Measurements from ENCODE around the gene FAM234B. TPM values are rescaled to one million over a fixed set of nuclear protein-coding genes. Genes with fewer than 3 reads are reported as not detected.

Gene FAM234B
- total RNA-seq, 2 experiments from 2014 or later, result 3.0 to 3.2 TPM

DNA sequence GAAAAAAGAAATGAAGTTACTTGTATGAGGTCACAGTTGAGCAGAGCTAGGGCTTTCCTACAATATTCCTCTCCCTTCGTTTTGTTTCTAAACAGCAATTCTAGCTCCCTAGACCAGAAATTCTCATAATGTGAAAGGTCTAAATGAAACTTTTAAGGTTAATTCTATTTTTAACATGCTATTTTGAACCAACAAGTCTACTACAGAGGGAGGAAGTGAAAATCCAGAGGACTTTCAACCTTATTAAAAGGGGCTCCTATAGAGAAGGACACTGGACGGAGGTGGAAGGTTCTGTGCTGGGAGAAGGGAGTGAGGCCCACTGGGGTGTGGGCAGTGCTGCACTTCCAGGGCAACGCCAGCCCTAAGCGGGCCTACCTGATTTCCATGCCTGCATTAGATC lies 45.9 kb downstream of the FAM234B start:
- peaks cover under 1% of the 10 kb centered on the region for H3K36me3 Mint-ChIP-seq (ENCODE audit: low read depth)
- intact Hi-C loops (cut with DNase I, micrococcal nuclease), result loop anchor here in 1 of 2 experiments (10.0 kb wide), 3 partner anchors 275 to 1075 kb away; partner anchors contain the start of genes APOLD1 and DDX47
- CTCF ChIA-PET, result no interaction called here

GRCh38 chr12:13091832-13092231 lies 47.7 kb downstream of the FAM234B start:
- POLR2A ChIA-PET, result no interaction called here
- intact Hi-C loops (cut with DNase I, micrococcal nuclease), result loop anchor here in 1 of 2 experiments (10.0 kb wide), 3 partner anchors 277 to 1073 kb away; partner anchors contain the start of genes APOLD1 and DDX47
- H3K4me1 ChIP-seq (ENCODE audit: insufficient read depth, low read length), result no peaks in the 10 kb centered on the region
- no peak for TF ChIP-seq CTCF (IDR thresholded peaks at IDR 0.05)
- no peaks in the 10 kb centered on the region for H3K9me3 ChIP-seq (ENCODE audit: control insufficient read depth in 1 of 2, insufficient read depth in 1 of 2, low read length in 2 of 2)
- DNase-seq (no peak), ATAC-seq (ENCODE audit: poor library complexity) (no peak)
- Mint-ChIP-seq H3K27me3 (no peaks in the 10 kb centered on the region), H3K4me1 (ENCODE audit: low read depth) (no peaks in the 10 kb centered on the region), H3K36me3 (ENCODE audit: low read depth) (no peaks in the 10 kb centered on the region), H3K27ac (no peak overlapping the region), H3K4me3 (no peak overlapping the region), H3K9me3 (no peaks in the 10 kb centered on the region)
- no peak overlapping the region for H3K4me3 ChIP-seq (ENCODE audit: low read length)
- CTCF ChIA-PET, result no interaction called here
- H3K36me3 ChIP-seq (ENCODE audit: insufficient read depth, low read length), result no peaks in the 10 kb centered on the region
- no peak overlapping the region for H3K27ac ChIP-seq (ENCODE audit: low read depth in 1 of 2, low read length in 2 of 2)
- H3K27me3 ChIP-seq (ENCODE audit: control insufficient read depth in 1 of 2, insufficient read depth in 2 of 2, low read length in 2 of 2), result no peaks in the 10 kb centered on the region

More for the DNA sequence above, 45.9 kb downstream of the FAM234B start:
- H3K4me1 ChIP-seq (ENCODE audit: insufficient read depth, low read length), result no peaks in the 10 kb centered on the region
- ATAC-seq (ENCODE audit: poor library complexity), result no peak
- no peak for DNase-seq
- H3K36me3 ChIP-seq (ENCODE audit: insufficient read depth, low read length), result no peaks in the 10 kb centered on the region
- H3K27ac ChIP-seq (ENCODE audit: low read depth in 1 of 2, low read length in 2 of 2), result no peak overlapping the region
- no peak for TF ChIP-seq CTCF (IDR thresholded peaks at IDR 0.05)
- POLR2A ChIA-PET, result no interaction called here
- Mint-ChIP-seq H3K27me3 (no peaks in the 10 kb centered on the region), H3K4me3 (no peak overlapping the region), H3K4me1 (ENCODE audit: low read depth) (no peaks in the 10 kb centered on the region), H3K9me3 (no peaks in the 10 kb centered on the region), H3K27ac (no peak overlapping the region)
- H3K9me3 ChIP-seq (ENCODE audit: control insufficient read depth in 1 of 2, insufficient read depth in 1 of 2, low read length in 2 of 2), result no peaks in the 10 kb centered on the region
- no peak overlapping the region for H3K4me3 ChIP-seq (ENCODE audit: low read length)
- H3K27me3 ChIP-seq (ENCODE audit: control insufficient read depth in 1 of 2, insufficient read depth in 2 of 2, low read length in 2 of 2), result no peaks in the 10 kb centered on the region

- no peak overlapping the region for H3K4me3 ChIP-seq (ENCODE audit: low read length)
- Mint-ChIP-seq H3K4me3 (no peak overlapping the region), H3K27ac (no peak overlapping the region), H3K9me3 (no peaks in the 10 kb centered on the region), H3K36me3 (ENCODE audit: low read depth) (no peaks in the 10 kb centered on the region), H3K4me1 (ENCODE audit: low read depth) (peaks cover 9% of the 10 kb centered on the region), H3K27me3 (no peaks in the 10 kb centered on the region)
- H3K36me3 ChIP-seq (ENCODE audit: insufficient read depth, low read length), result no peaks in the 10 kb centered on the region
- no peaks in the 10 kb centered on the region for H3K27me3 ChIP-seq (ENCODE audit: control insufficient read depth in 1 of 2, insufficient read depth in 2 of 2, low read length in 2 of 2)
- no peak overlapping the region for H3K27ac ChIP-seq (ENCODE audit: low read depth in 1 of 2, low read length in 2 of 2)
- no peak for DNase-seq
- ChIA-PET CTCF (interaction anchor here (1.0 kb wide), 1 partner anchor 119 kb away, joined by 5 read pairs; no protein-coding TSS in a partner anchor), POLR2A (interaction anchor here (0.8 kb wide), 1 partner anchor 119 kb away, joined by 3 read pairs; no protein-coding TSS in a partner anchor)
- H3K4me1 ChIP-seq (ENCODE audit: insufficient read depth, low read length), result peaks cover 9% of the 10 kb centered on the region
- H3K9me3 ChIP-seq (ENCODE audit: control insufficient read depth in 1 of 2, insufficient read depth in 1 of 2, low read length in 2 of 2), result no peaks in the 10 kb centered on the region
- TF ChIP-seq CTCF (IDR thresholded peaks at IDR 0.05), result no peak
- intact Hi-C loops (cut with DNase I, micrococcal nuclease), result loop anchor here in 1 of 2 experiments (10.0 kb wide), 3 partner anchors 279 to 1071 kb away; partner anchors contain the start of genes APOLD1 and DDX47
- no peak for ATAC-seq (ENCODE audit: poor library complexity)
Measured at GRCh38 chr12:13093191-13093847, 49.1 kb downstream of the FAM234B start.
